Measurements from ENCODE around the gene GLI3.

GLI3 gene

GRCh38 chr7:42099470-42100155 lies 137.4 kb downstream of the GLI3 start:
- DNase-seq, result no peak

GRCh38 chr7:42099066-42099465 lies 137.9 kb downstream of the GLI3 start:
- no peak for DNase-seq

- DNase-seq, result no peak
These were observed 139.3 kb downstream of the GLI3 start for GRCh38 chr7:42097752-42098151.

- no peak for DNase-seq
These were observed 140.1 kb downstream of the GLI3 start for GRCh38 chr7:42096681-42097561.

- DNase-seq, result no peak
These were observed 140.7 kb downstream of the GLI3 start for GRCh38 chr7:42096268-42096667.

- no peak for DNase-seq
These were observed 141.2 kb downstream of the GLI3 start for GRCh38 chr7:42095791-42096190.

- DNase-seq, result no peak
These were observed 143.6 kb downstream of the GLI3 start for GRCh38 chr7:42093349-42093905.

- no peak for DNase-seq
These were observed 145.3 kb downstream of the GLI3 start for GRCh38 chr7:42091461-42092291.

GRCh38 chr7:42090806-42091205 lies 146.2 kb downstream of the GLI3 start:
- DNase-seq, result no peak

- DNase-seq, result no peak
These were observed 147.0 kb downstream of the GLI3 start for GRCh38 chr7:42090056-42090455.

- no peak for DNase-seq
These were observed 149.4 kb downstream of the GLI3 start for GRCh38 chr7:42087616-42088015.

GRCh38 chr7:42085531-42085930 lies 151.5 kb downstream of the GLI3 start:
- DNase-seq, result no peak

- DNase-seq, result no peak
These were observed 152.7 kb downstream of the GLI3 start for GRCh38 chr7:42084263-42084662.

GRCh38 chr7:42083284-42083683 lies 153.7 kb downstream of the GLI3 start:
- DNase-seq, result no peak

GRCh38 chr7:42082144-42082543 lies 154.9 kb downstream of the GLI3 start:
- no peak for DNase-seq

GRCh38 chr7:42081671-42082070 lies 155.3 kb downstream of the GLI3 start:
- no peak for DNase-seq

- DNase-seq, result no peak
These were observed 156.0 kb downstream of the GLI3 start for GRCh38 chr7:42080841-42081586.

GRCh38 chr7:42077271-42078135 lies 159.5 kb downstream of the GLI3 start:
- no peak for DNase-seq

- no peak for DNase-seq
These were observed 160.1 kb downstream of the GLI3 start for GRCh38 chr7:42076870-42077269.

GRCh38 chr7:42075418-42075817 lies 161.6 kb downstream of the GLI3 start:
- no peak for DNase-seq

GRCh38 chr7:42074076-42074475 lies 162.9 kb downstream of the GLI3 start:
- no peak for DNase-seq
